HepG2 (cell line): Measurements from ENCODE around the gene UGT1A4.

Experiments
- MXI1 ChIP-seq: IDR thresholded peaks from 3 replicates; pipeline ENCODE4 v1.6.1; 2012; ENCODE audit warnings: low read depth, low read length, inconsistent platforms, borderline replicate concordance
- NBN ChIP-seq: fragments of 450-650 bp; conservative IDR thresholded peaks from 2 replicates; pipeline ENCODE4 v1.6.1; 2017
- ZNF329 ChIP-seq: sonication (generic); formaldehyde crosslinking; IDR thresholded peaks from 2 replicates; pipeline ENCODE4 v1.9.0; 2021; ENCODE audit warnings: low read depth, mild to moderate bottlenecking, missing genetic modification reagents
- TF ChIP-seq, protein P1 (sequence below): sonication (generic); formaldehyde crosslinking; IDR thresholded peaks from 2 replicates; pipeline ENCODE4 v1.5.0; 2020; ENCODE audit warnings: mild to moderate bottlenecking, missing genetic modification reagents, moderate library complexity

DNA sequence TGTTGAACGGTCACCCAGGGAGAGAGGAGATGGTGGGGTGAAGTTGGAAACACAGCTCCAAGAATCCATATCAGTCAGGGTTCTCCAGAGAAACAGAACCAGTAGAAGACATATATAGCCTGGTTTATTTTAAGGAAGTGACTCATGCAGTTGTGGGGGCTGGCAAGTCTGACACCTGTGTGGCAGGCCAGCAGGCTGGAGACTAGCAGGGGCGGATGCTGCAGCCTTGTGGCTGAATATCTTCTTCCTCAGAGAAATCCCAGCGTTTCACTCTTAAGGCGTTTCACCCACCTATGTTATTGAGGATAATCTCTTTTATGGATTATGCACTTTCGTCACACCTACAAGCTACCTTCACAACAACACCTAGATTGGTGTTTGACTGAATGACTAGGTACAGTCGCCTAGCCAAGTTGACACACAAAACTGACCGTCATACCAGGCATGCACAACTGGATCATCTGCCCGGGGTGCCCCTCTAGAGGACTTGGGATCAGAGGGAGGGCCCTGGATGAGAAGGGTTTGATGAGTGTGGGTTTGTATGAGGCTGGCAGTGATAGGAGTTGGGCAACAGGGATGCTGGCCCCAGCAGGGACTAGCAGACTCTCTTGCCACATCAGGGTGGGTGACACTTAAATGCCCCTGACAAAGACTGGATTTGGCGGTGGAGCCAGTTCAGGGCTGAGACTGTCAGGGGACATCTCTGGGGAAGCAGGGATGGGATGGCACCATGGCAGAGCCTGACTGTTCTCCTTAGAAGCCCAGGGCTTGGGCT is 83.0 kb downstream of the UGT1A4 start:
- TF ChIP-seq, protein P1, sequence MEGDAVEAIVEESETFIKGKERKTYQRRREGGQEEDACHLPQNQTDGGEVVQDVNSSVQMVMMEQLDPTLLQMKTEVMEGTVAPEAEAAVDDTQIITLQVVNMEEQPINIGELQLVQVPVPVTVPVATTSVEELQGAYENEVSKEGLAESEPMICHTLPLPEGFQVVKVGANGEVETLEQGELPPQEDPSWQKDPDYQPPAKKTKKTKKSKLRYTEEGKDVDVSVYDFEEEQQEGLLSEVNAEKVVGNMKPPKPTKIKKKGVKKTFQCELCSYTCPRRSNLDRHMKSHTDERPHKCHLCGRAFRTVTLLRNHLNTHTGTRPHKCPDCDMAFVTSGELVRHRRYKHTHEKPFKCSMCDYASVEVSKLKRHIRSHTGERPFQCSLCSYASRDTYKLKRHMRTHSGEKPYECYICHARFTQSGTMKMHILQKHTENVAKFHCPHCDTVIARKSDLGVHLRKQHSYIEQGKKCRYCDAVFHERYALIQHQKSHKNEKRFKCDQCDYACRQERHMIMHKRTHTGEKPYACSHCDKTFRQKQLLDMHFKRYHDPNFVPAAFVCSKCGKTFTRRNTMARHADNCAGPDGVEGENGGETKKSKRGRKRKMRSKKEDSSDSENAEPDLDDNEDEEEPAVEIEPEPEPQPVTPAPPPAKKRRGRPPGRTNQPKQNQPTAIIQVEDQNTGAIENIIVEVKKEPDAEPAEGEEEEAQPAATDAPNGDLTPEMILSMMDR (CRISPR knock-in tag) = no peak
- no peak for TF ChIP-seq NBN
- no peak for TF ChIP-seq MXI1
- TF ChIP-seq ZNF329 (CRISPR knock-in tag) = no peak
